ENCODE data around the gene PDGFC.

PDGFC gene

DNA sequence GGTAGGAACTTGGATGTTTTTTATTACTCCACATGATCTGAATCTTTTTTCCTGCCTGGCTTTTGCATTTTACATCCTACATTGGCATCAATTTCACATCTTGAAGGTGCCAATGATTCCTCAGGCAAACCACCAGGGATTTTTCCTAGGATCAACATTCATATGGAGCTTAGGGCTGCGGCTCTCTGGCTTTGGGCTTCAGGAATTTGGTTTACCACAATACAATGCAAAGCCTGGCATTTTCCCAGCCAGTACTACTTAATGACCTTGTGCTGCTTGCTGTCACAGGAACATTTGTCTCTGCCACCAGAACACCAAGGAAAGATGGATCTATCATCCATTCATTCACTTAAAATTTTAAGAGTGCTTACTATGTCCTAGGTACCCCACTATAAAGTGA is 180.7 kb downstream of the PDGFC start:
- in situ Hi-C loops (cut with MboI; ENCODE audit: low sequenced_read_pairs), result no loop called here

DNA sequence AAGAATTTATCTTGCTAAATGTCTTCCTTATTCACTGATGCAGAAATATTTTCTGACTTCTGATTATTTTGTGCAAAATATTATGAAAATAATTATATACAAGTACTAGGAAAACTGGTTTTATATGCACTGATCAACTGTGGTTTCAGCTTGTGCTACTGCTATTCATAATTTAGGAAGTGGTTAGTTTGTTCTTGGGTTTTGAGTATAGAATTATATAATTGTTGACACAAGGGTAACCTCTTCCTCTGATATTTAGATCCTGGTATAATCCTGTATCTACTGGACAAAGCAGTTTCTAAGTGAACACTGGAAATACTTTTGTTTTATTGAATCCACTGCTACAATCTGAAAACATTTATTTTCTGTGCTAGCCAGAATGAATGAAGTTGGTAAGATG is 182.8 kb downstream of the PDGFC start:
- in situ Hi-C loops (cut with MboI; ENCODE audit: low sequenced_read_pairs), result no loop called here

DNA sequence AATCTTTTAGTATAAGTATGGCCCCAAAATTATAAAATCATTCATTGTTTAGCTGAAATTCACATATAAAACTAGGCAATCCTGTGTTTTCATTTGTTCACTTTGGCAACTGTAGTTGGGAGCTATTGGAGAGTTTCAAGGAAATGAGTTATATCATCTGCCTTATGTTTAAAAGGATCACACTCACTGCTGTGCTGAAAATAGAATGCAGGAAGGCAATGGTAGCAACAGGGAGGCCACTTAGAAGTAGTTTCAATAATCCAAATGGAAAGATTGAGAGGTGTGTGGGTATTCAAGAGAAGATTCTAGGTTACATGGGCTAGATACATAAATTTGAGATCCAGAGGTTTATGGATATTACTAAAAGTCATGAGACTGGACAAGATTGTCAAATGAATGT is 184.9 kb downstream of the PDGFC start:
- in situ Hi-C loops (cut with MboI; ENCODE audit: low sequenced_read_pairs), result no loop called here

DNA sequence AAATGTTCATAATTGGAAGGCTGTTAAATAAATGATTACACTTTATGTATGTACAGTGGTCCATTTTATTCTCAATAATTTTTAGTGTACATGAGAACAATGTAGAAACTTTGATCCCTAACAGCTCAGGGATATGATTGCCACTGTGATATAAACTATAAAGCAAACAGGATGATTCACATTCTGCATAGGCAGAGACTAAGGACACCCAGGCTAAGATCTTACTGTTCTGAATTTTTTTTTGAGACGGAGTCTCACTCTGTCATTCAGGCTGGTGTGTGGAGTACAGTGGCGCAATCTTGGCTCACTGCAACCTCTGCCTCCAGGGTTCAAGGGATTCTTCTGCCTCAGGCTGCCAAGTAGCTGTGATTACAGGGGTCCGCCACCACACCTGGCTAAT is 186.6 kb downstream of the PDGFC start:
- in situ Hi-C loops (cut with MboI; ENCODE audit: low sequenced_read_pairs), result no loop called here

DNA sequence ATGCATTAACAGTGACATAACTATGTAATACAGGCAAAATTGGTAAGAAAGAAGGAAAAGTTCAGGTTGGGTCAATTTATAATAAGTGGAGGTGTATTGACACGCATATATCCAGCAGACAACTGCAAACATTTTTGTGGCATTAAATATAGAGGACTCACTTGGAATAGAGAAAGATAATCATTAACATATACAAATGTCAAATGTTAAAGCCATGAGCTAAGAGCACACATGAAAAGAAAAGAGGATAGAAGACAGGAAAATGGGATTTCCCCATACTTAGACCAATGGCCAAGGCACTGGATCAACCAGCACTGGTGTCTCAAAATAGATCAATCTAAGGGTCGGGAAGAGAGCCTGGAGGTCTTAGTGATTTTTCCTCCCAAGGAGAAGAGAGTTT is 187.6 kb downstream of the PDGFC start:
- in situ Hi-C loops (cut with MboI; ENCODE audit: low sequenced_read_pairs), result no loop called here

DNA sequence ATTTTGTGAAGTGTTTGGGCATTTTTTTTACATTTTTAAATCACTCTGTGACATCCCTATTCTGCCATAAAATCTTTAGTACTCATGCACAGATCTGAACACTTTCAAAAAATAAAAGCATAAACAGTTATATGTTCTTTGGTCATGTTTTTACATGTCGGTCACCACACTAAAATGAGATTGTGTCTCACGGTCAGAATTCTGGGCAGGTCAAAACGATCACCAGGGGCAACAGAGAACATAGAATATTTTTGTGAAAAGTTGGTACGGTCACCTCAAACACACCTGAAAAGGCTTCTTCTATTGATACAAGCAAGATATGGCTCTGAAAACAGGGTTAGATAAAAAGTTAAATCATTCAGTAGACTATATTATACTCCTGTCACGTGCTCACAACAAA is 189.1 kb downstream of the PDGFC start:
- in situ Hi-C loops (cut with MboI; ENCODE audit: low sequenced_read_pairs), result no loop called here

DNA sequence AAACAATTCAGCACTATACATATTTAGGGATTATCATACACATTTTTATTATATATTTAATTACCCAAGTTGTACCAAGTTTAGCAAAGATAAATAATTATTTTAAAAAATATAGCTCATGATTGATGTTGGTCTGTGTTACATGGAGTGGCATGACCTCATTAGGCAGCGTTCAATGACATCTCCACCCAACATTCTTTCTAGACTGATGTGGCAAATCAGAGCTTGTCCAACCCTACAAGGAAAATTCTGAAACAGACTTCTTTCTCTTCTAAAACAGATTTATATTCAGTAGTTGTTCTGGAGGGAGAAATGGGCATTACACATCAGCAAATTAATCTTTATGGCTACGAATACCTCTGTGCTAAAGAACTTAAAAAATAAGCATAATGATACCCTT is 189.7 kb downstream of the PDGFC start:
- in situ Hi-C loops (cut with MboI; ENCODE audit: low sequenced_read_pairs), result no loop called here

DNA sequence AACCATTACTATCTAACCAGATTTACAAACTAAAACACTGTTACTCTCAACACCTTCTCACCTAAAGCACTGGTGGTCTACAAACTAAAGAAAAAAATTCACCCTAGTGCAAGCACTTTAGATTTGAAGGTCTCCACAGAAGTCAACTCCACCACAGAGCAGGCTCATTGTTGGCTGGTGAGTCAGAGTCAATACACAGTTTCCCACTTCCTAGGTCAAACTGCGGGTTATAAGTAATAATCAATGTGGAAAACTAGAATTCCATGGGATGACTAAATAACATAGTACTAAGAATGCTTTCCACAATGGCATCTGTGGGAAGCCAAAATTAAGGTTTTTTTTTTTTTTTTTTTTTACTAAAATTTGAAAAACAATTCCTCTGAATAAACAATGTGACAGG is 191.8 kb downstream of the PDGFC start:
- in situ Hi-C loops (cut with MboI; ENCODE audit: low sequenced_read_pairs), result no loop called here

DNA sequence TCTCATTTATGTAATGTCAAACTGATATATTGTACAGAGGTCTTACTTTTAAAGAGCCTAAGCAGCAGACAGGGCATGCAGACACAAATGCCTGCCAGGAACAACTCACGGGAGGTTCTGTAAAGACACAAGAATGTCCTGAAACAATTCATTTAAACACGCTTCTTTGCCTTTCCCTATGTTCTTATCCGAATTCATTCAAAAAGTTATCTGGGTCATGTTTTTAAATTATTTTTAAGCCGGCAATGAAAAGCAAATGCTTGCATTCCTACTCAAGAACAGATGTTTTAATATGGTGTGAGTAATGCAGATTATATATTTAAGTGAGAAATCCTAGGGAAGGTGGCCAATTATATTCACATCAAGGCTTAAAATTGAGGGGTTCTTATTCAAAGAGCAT is 192.6 kb downstream of the PDGFC start:
- in situ Hi-C loops (cut with MboI; ENCODE audit: low sequenced_read_pairs), result no loop called here

DNA sequence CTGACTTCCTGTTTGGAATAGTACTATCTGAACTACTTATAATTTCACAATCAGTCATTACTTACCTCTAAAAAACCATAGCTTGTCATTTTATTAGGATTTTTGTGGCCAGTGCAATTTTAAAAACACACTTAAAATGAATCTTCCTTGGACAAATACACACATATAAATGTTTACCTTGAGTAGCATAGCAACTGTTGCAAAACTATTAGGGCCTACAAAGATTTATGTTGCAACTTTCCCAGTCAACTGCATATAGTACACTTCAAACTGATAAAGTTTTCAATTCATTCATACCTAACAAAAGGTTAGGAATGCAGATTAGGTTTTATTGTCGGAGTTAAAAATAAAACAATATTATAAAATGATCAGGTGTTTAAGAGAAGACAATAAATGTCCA is 193.0 kb downstream of the PDGFC start:
- in situ Hi-C loops (cut with MboI; ENCODE audit: low sequenced_read_pairs), result no loop called here

DNA sequence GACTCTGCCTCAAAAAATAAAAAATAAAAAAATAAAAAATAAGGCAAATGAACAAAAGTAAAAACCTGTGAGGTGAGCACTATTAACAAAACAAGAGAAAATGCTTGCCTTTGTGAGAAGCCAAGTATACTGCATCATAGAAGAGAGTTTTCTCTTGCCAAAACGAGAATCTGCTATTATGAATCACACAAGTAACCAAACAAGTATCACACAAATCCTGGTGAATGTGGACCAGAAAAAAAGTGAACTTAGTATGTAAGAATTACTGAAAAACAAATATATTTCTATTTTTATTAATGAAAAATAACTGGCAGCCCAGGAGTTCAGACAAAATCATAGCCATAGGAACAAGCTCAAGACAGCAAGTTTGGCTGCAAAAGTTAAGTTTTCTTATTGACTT is 193.5 kb downstream of the PDGFC start:
- in situ Hi-C loops (cut with MboI; ENCODE audit: low sequenced_read_pairs), result no loop called here

DNA sequence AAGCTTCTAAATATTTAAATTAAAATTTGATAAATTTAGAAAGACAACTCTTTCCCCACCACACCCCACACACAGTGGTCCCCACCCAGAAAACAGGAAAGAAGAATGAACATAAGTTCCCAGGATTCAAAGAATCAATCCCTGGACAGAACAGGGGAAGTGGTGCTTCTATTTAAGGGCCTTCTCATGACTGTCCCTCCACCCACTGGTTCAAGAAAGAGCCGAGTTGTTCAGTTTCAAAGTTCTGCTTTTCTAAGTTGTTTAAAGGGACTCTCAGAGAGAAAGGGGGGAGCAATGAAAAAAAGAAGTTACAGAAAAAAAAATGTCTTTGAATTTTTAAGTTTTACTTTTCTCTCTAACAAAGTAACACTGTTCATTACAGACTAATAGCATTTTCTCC is 195.8 kb downstream of the PDGFC start:
- in situ Hi-C loops (cut with MboI; ENCODE audit: low sequenced_read_pairs), result no loop called here

DNA sequence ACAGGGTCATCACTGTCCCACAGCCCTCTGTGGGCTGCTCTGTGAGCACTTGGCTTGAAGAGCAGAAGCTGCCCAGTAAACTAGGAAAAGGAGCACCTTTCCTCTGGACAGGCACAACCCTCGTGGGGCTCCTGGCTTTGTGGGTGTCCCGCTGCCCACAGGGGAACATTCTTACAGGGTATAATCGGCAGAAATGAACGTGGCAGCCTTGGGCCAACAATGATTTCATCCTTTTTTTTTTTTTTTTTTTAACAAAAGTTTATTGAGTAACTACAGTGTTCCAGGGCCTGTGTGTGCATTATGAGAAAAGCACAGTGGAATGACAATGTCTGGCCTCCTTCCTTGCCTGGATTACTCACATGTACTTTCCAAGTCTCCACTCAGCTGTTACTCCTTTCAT is 197.2 kb downstream of the PDGFC start:
- in situ Hi-C loops (cut with MboI; ENCODE audit: low sequenced_read_pairs), result no loop called here

DNA sequence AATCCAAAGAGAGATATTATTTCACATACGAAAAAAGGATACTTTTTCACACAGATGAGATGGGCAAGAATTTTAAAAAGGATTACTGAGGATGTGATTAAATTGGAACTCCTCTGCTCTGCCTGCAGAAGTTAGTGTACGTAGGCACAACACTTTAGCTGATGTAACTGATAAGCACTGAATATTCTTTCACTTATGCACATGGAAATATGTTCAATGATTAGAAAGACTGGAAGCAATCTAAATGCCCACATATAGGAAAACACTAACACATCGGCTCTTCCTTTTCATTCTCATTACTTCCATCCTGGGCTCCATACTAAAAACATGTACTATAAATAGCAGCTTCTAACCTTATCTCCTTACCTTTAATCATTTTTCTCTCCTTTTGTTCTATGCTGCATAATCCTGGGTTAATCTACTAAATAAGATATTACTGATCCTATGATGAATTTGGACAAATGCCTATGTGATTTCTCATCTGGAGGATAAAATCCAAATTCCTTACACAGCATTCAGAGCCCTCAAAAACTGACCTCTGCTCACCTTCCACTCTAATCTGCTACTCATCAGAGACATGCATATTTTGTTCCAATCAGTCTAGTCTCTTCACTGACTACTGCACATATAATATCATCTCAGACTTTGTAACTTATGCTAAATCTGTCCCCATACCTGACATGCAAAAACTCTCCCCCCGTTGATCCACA is 197.8 kb downstream of the PDGFC start:
- in situ Hi-C loops (cut with MboI; ENCODE audit: low sequenced_read_pairs), result no loop called here

DNA sequence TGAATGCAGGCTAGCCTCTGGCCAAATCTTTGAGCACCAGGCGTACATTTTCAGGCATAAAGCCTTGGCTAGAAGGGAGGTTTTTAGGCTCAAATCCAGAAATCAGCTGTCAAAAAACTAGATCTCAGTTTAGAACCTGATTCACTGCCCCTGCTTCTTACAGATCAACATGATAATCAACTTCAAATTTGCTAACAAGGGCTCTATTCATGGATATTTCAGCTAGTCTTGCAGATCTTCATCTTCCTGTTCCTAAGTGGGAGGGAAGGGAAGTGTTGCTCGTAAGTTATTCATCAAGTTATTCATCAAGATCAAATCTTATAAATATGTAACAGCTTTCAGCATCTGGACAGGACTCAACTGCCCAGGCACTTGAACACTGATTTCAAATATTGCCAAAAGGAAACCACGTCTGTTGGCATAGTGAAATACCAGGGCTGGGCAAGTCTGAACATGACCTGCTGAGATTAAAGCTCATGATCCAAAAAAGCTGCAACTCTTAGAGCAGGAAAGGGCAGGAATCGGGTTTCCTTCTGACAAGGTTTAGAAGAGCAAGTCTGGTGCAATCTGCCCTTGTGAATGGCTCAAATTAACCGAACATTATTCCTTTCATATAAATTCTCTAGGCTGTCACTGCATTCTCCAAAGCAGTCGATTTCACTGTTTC is 200.3 kb downstream of the PDGFC start:
- in situ Hi-C loops (cut with MboI; ENCODE audit: low sequenced_read_pairs), result no loop called here

DNA sequence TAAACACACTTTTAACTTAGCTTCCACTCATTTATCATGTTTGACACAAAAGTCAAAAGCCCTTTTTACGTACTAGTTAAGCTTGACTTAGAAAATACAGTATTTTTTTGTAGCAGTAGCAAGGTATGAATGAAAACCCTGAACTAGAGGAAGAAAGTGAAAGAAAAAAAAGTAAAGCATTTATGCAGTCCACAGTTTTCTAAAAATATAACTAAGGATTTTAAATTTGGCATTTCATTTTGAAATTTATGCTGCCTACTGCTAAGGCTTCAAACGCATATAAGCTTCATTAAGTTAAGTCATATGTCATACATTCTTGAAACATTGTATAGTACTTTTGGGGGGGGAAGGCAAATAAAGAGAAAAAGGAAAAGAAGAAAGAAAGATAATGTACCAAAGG is 201.5 kb downstream of the PDGFC start:
- in situ Hi-C loops (cut with MboI; ENCODE audit: low sequenced_read_pairs), result no loop called here

DNA sequence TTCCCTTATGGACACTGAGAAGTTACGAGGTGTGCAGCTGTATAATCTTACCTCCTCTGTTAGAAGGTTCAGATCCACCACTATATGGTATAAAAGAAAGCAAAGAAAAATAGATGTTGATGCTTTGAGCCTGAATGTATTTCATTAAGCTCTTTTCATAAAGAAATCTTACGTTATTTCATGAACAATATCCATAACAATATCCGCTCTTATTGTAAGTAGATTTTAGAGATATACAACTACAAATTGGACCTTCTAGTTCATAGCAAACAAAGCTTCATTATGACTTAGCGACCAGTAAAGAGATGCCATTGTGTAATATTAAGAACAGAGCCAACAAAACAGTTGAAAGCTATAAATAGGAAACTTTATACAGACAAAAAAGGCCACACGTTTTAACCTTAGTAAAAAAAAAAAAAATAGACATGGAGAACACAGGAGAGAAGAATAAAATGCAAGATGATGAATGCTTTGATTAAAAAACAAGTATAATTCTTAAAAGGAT is 203.6 kb downstream of the PDGFC start:
- in situ Hi-C loops (cut with MboI; ENCODE audit: low sequenced_read_pairs), result no loop called here

DNA sequence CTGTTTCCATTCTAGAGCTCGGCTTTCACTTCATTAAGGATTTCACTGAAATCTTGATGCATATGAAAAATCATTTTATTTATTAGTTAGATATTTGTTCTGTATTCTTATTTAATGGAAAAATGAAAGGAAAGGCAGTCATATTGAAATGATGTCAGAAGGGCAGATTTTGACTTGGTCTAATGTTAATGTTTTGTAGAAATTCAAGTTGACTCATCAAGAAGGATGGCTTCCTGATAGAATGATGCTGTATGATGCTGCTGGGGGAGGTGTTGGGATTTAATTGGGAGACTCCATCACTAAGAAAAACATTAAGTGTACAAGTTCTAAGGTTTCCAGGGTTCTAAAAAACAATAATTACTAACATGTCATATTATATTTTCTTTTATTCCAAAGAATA is 204.8 kb downstream of the PDGFC start:
- in situ Hi-C loops (cut with MboI; ENCODE audit: low sequenced_read_pairs), result no loop called here

DNA sequence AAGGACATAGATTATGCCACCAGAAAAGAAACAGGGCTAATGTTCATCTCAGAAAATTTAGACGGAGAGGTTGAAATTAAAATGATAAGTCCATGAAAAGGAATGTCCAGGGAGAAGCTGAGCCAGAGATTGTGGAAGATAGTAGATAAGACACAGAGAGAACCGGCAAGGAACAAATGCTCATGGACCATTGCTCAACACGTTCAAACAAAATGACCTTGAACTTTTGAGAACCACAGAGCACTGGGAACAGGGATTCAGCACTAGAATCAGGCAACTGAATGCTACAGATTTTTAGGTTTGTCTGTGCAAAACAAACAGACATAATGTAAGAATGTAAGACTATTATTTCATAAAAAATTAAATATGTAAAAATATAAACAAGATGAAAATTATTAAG is 206.3 kb downstream of the PDGFC start:
- in situ Hi-C loops (cut with MboI; ENCODE audit: low sequenced_read_pairs), result no loop called here

DNA sequence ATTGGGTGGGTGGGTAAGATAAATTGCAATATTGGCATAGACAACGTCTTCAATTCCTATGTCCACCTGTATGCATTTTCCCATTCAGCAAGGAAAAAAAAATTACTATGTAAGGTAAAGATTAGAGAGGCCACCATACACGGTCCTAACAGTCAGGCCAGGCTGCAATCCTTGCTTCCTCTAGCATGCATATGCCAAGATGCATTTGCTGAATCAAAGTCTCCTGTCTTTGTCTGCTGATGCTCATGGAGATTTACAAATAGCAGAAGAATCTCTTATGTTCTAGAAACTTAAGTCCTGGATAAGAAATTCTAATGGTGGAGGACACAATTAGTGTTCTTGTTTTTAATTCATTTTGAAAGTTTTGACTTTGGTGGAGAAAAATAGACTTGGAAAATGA is 206.8 kb downstream of the PDGFC start:
- in situ Hi-C loops (cut with MboI; ENCODE audit: low sequenced_read_pairs), result no loop called here

DNA sequence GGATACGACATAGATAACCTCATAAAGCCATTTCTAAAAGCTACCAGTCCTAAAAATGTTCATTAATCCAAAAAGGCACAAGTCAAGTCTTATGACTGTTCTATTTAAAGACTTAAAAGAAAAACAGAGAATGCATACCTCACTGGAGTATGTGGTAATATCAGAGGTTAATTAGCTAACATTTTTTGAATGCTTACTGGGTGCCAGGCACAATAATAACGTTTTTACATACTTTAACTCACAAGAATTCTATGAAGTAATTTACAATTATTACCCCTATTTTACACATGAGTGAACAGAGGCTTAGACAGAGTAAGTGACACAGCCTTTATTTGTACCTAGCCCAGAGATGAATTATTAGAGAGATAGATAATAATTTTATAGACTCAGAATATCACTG is 207.5 kb downstream of the PDGFC start:
- in situ Hi-C loops (cut with MboI; ENCODE audit: low sequenced_read_pairs), result no loop called here

DNA sequence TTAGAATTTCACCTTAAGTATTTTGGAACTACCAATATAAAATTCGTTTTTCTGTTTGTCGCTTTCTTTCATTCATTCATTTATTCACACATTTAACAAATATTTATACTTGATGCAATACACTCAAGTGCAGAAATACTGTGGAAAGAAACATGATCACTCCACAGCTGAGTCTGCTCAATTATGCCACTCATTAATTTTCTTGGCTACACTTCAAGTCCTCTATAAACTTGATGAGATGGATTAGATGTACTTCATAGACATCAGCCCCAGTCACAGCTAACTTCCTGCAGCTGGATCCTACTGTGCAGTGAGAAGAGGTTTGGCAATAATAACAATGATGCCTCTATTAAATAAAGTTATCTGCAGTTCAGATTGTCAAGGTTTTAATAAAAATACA is 208.1 kb downstream of the PDGFC start:
- in situ Hi-C loops (cut with MboI; ENCODE audit: low sequenced_read_pairs), result no loop called here

DNA sequence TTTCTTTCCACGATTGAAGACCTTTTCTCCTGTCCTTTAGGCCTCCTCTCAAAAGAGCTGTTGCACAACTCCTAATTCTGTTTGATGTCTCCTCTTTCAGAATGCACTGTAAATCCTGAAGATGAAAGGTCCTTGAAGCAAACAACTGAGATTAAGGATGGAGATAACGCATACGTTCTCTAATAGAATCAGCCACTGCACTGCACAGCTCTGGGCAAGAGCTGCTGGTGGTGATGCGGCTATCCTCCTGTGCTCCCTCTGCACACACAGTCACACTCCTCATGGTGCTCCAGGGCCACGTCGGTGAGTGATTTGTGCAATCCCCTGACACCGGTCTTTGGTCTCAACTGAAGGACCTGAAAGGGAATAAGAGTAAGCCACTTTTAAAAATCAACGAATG is 208.7 kb downstream of the PDGFC start:
- in situ Hi-C loops (cut with MboI; ENCODE audit: low sequenced_read_pairs), result no loop called here
